Measurements from ENCODE around the gene TEPSIN. TPM values are rescaled to one million over a fixed set of nuclear protein-coding genes. Genes with fewer than 3 reads are reported as not detected.

The TEPSIN gene
- total RNA-seq, 1 donor from 2014 or later, result 50.1 TPM

DNA sequence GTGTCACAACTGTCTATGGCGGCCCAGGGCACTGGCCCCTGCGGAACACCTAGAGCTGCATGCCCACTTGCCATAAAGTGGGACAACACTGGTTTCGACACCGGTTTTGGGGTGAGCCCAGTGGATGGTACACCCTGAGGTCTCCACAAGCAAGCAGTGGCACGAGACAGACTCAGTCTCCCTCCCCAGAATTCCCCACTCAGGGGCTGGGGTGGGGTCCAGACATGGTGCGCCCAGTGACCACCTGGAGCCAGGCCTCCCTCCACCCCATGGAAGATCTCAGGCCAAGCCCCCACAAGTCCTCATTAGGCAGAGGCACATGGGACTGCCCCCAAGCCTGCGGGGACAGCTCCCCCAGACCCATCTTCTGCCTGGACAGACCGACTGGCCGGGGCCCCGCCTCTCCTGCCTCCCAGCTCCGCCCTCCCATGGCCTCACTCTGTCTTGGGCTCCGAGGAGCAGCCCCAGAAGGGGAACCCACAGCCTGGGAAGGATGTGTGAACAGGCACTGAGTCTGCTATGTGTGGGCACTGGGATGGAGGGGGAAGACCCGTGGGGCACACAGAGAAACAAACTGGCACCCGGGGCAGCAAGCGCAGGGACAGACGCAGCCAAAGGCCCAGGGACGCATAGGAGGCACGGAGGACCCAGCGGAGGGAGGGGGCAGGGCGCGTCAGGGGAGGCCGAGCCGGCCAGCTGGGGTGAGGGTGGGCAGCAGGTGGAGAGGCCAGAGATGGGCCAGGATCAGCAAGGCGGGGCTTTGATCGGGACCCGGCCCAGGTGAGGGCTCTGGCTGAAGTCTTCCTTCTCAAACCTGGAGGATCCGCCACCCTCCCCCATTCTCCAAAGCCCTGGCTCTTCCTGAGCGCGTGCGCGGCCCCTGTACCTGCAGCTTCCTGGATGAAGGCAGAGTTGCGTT is 2.8 kb downstream of the TEPSIN start:
- no peak overlapping the region for H3K27ac Mint-ChIP-seq
- H3K36me3 Mint-ChIP-seq, result peaks cover under 1% of the 10 kb centered on the region
- no peak overlapping the region for H3K4me3 Mint-ChIP-seq
- no peaks in the 10 kb centered on the region for H3K9me3 Mint-ChIP-seq
- peaks cover 16% of the 10 kb centered on the region for H3K4me1 Mint-ChIP-seq (ENCODE audit: unreplicated experiment)
- DNase-seq (ENCODE audit: extremely low spot score, unreplicated experiment), result no peak
- TF ChIP-seq, protein P1, sequence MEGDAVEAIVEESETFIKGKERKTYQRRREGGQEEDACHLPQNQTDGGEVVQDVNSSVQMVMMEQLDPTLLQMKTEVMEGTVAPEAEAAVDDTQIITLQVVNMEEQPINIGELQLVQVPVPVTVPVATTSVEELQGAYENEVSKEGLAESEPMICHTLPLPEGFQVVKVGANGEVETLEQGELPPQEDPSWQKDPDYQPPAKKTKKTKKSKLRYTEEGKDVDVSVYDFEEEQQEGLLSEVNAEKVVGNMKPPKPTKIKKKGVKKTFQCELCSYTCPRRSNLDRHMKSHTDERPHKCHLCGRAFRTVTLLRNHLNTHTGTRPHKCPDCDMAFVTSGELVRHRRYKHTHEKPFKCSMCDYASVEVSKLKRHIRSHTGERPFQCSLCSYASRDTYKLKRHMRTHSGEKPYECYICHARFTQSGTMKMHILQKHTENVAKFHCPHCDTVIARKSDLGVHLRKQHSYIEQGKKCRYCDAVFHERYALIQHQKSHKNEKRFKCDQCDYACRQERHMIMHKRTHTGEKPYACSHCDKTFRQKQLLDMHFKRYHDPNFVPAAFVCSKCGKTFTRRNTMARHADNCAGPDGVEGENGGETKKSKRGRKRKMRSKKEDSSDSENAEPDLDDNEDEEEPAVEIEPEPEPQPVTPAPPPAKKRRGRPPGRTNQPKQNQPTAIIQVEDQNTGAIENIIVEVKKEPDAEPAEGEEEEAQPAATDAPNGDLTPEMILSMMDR (conservative IDR thresholded peaks at IDR 0.05), result no peak
- no peaks in the 10 kb centered on the region for H3K27me3 Mint-ChIP-seq

DNA sequence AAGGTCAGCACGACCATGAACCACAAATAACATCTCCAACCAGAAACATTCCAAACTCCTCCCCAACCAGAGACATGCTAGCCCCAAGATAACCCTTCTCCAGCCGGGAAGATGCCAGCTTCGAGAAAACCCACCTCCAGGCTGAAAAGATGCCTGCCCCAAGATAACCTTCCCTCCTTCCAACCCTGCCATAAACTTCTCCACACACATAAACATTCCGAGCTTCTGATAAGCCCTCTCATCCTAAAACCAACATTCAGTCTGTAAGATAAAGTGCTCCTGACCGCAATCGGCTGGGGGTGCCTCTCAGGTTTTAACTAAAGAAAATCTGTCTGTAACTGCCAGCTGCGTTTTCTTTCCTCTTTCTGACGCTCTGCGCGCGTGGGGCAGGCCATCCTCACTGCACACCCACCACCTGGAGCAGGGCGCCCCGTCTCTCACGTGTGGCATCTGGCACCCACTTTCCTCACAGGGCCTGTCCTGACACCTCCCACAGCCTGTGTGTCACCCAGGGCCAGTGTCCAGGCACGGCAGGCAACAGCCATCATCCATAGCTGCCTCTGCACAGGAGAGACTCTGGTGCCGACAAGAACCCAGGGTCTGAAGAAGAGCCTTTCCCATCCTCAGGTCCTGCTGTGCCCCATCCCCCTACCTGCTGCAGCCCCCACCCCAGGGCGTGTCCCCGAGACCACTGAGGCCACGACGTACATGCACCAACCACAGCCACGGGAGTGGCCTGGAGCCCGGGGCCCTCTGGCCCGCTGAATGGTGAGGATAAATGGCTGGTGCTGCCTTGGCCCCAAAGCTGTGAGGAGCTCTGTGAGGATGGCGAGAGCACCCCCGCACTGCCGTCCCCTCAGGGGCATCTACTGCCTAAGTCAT is 3.7 kb downstream of the TEPSIN start:
- no peaks in the 10 kb centered on the region for H3K27me3 Mint-ChIP-seq
- H3K4me1 Mint-ChIP-seq (ENCODE audit: unreplicated experiment), result peaks cover 12% of the 10 kb centered on the region
- no peaks in the 10 kb centered on the region for H3K9me3 Mint-ChIP-seq
- peak overlapping the region; percentile 35 for H3K27ac Mint-ChIP-seq
- TF ChIP-seq, protein P1 (conservative IDR thresholded peaks at IDR 0.05), result no peak
- H3K4me3 Mint-ChIP-seq, result peak overlapping the region; percentile 34
- no peak for DNase-seq (ENCODE audit: extremely low spot score, unreplicated experiment)
- H3K36me3 Mint-ChIP-seq, result peaks cover 5% of the 10 kb centered on the region

DNA sequence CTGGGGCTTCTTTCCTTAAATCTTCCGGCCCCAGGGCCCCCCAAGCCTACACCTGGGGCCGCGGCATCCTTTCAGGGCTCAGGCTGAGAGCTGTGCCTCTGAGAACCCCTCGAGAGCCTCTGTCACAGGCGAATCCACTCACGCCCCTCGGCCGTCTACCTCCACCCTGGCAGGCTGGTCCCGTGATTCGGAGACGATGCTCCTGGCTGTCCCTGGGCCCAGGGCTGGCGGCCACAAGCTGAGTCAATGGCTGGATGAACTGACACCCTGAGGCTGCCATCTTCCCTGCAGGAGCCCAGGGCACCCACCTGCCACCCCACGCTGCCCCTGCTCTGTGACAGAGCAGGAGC is 4.4 kb downstream of the TEPSIN start:
- TF ChIP-seq, protein P1 (conservative IDR thresholded peaks at IDR 0.05), result no peak
- H3K4me3 Mint-ChIP-seq, result peak overlapping the region; percentile 34

GRCh38 chr17:81233811-81234505 is 4.9 kb downstream of the TEPSIN start:
- DNase-seq (ENCODE audit: extremely low spot score, unreplicated experiment), result no peak

More for the DNA sequence above, 4.4 kb downstream of the TEPSIN start:
- H3K27ac Mint-ChIP-seq, result no peak overlapping the region
- no peak for DNase-seq (ENCODE audit: extremely low spot score, unreplicated experiment)
- H3K36me3 Mint-ChIP-seq, result peaks cover 9% of the 10 kb centered on the region
- no peaks in the 10 kb centered on the region for H3K27me3 Mint-ChIP-seq
- peaks cover 12% of the 10 kb centered on the region for H3K4me1 Mint-ChIP-seq (ENCODE audit: unreplicated experiment)
- no peaks in the 10 kb centered on the region for H3K9me3 Mint-ChIP-seq

GRCh38 chr17:81233316-81233715 is 5.5 kb downstream of the TEPSIN start:
- Mint-ChIP-seq H3K36me3 (peaks cover 9% of the 10 kb centered on the region), H3K27ac (no peak overlapping the region), H3K9me3 (no peaks in the 10 kb centered on the region), H3K27me3 (no peaks in the 10 kb centered on the region), H3K4me1 (ENCODE audit: unreplicated experiment) (peaks cover 12% of the 10 kb centered on the region), H3K4me3 (no peak overlapping the region)
- TF ChIP-seq, protein P1 (conservative IDR thresholded peaks at IDR 0.05), result no peak
- no peak for DNase-seq (ENCODE audit: extremely low spot score, unreplicated experiment)

More at GRCh38 chr17:81233811-81234505, 4.9 kb downstream of the TEPSIN start:
- TF ChIP-seq, protein P1 (conservative IDR thresholded peaks at IDR 0.05), result no peak
- peaks cover 9% of the 10 kb centered on the region for H3K36me3 Mint-ChIP-seq
- H3K27ac Mint-ChIP-seq, result no peak overlapping the region
- H3K4me1 Mint-ChIP-seq (ENCODE audit: unreplicated experiment), result peaks cover 12% of the 10 kb centered on the region
- no peaks in the 10 kb centered on the region for H3K9me3 Mint-ChIP-seq
- no peak overlapping the region for H3K4me3 Mint-ChIP-seq
- no peaks in the 10 kb centered on the region for H3K27me3 Mint-ChIP-seq
